IMR-90 (cell line): ENCODE data around the gene SLC24A3. TPM values are rescaled to one million over a fixed set of nuclear protein-coding genes. Genes with fewer than 3 reads are reported as not detected.

Experiments used
- ATAC-seq: fragments of 200-7000 bp; cut with Tn5 transposase; 2 replicates; pipeline ENCODE4 v1.9.1; 2020; ENCODE audit warnings: low read depth, mild to moderate bottlenecking, moderate library complexity
- BruUV-seq: library from RNA; stranded (reverse); fragments of 400-500 nt; replicated peaks from 2 replicates; lab custom pipeline; 2021; lab: Mats Ljungman, UMichigan
- CTCF ChIA-PET: fragments of 300-600 bp; formaldehyde crosslinking; extraction: SDS; loops from one replicate; lab custom pipeline; 2021; ENCODE audit warnings: antibody characterized with exemption; lab: Yijun Ruan, JAX
- POLR2A ChIA-PET: fragments of 300-600 bp; sonication (Branson Sonifier 250); formaldehyde crosslinking; loops from one replicate; lab custom pipeline; 2022; ENCODE audit warnings: antibody characterized with exemption; ENCODE audit not compliant: unreplicated experiment; lab: Charles Lee
- DNase-seq: peaks from one replicate; pipeline ENCODE4 v3.0.0; 2013
- H2AFZ ChIP-seq: replicated peaks from 2 replicates; pipeline ENCODE3; 2013; ENCODE audit warnings: low read length, mild to moderate bottlenecking; ENCODE audit not compliant: poor library complexity
- H2AK5ac ChIP-seq: 2 replicates; pipeline ENCODE4 v1.6.1; 2013; ENCODE audit warnings: low read depth, low read length, inconsistent platforms
- H2AK9ac ChIP-seq: replicated peaks from 2 replicates; pipeline ENCODE3; 2013; ENCODE audit warnings: mild to moderate bottlenecking, low read depth, low read length, moderate library complexity; ENCODE audit not compliant: poor library complexity
- H2BK120ac ChIP-seq: 2 replicates; pipeline ENCODE4 v1.6.1; 2013; ENCODE audit warnings: low read depth, low read length, inconsistent platforms
- H2BK15ac ChIP-seq: 3 replicates; pipeline ENCODE4 v1.6.1; 2013; ENCODE audit warnings: low read depth, low read length, inconsistent platforms
- H2BK20ac ChIP-seq: 2 replicates; pipeline ENCODE4 v1.6.1; 2013; ENCODE audit warnings: low read depth, mild to moderate bottlenecking, inconsistent platforms, low read length, moderate library complexity
- H2BK5ac ChIP-seq: 2 replicates; pipeline ENCODE4 v1.6.1; 2013; ENCODE audit warnings: mild to moderate bottlenecking, low read depth, low read length, inconsistent platforms; ENCODE audit not compliant: poor library complexity, severe bottlenecking
- H3K14ac ChIP-seq: replicated peaks from 2 replicates; pipeline ENCODE4 v1.6.1; 2013; ENCODE audit warnings: low read depth, low read length, inconsistent platforms
- H3K18ac ChIP-seq: 2 replicates; pipeline ENCODE4 v1.6.1; 2013; ENCODE audit warnings: low read depth, low read length, control low read depth
- H3K23ac ChIP-seq: 2 replicates; pipeline ENCODE4 v1.6.1; 2013; ENCODE audit warnings: low read depth, low read length, inconsistent platforms
- H3K27ac ChIP-seq: 2 replicates; pipeline ENCODE4 v1.5.1; 2013; ENCODE audit warnings: mild to moderate bottlenecking, control low read depth, low read length; ENCODE audit not compliant: insufficient read depth
- H3K27me3 ChIP-seq: 2 replicates; pipeline ENCODE4 v1.6.1; 2013; ENCODE audit warnings: low read length; ENCODE audit not compliant: control insufficient read depth, insufficient read depth
- H3K36me3 ChIP-seq: 2 replicates; pipeline ENCODE4 v1.6.1; 2013; ENCODE audit warnings: low read length, mixed read lengths; ENCODE audit not compliant: control insufficient read depth, insufficient read depth
- H3K4ac ChIP-seq: 2 replicates; pipeline ENCODE4 v1.6.1; 2013; ENCODE audit warnings: low read depth, low read length, inconsistent platforms
- H3K4me1 ChIP-seq: 2 replicates; pipeline ENCODE4 v1.6.1; 2013; ENCODE audit warnings: low read length, mixed read lengths; ENCODE audit not compliant: control insufficient read depth, insufficient read depth
- H3K4me2 ChIP-seq: 2 replicates; pipeline ENCODE4 v1.6.1; 2013; ENCODE audit warnings: low read depth, mild to moderate bottlenecking, control low read depth, low read length, moderate library complexity
- H3K4me3 ChIP-seq: 2 replicates; pipeline ENCODE4 v1.5.1; 2013; ENCODE audit warnings: low read depth, mild to moderate bottlenecking, control low read depth, low read length, moderate library complexity; ENCODE audit not compliant: insufficient read depth
- H3K56ac ChIP-seq: 2 replicates; pipeline ENCODE4 v1.6.1; 2013; ENCODE audit warnings: low read length, inconsistent platforms; ENCODE audit not compliant: insufficient read depth; ENCODE audit errors: extremely low read depth
- H3K79me1 ChIP-seq, 2 experiments: 2 replicates each; pipeline ENCODE4 v1.6.1; 2013; ENCODE audit warnings: low read length in 2 of 2, inconsistent platforms in 1 of 2, low read depth in 1 of 2
- H3K9ac ChIP-seq: 2 replicates; pipeline ENCODE4 v1.6.1; 2013; ENCODE audit warnings: low read depth, low read length, control low read depth
- H3K9me1 ChIP-seq: 2 replicates; pipeline ENCODE4 v1.6.1; 2013; ENCODE audit warnings: low read length, inconsistent platforms; ENCODE audit not compliant: insufficient read depth
- H3K9me3 ChIP-seq: 2 replicates; pipeline ENCODE4 v1.6.1; 2013; ENCODE audit warnings: low read length; ENCODE audit not compliant: control insufficient read depth, insufficient read depth
- H4K20me1 ChIP-seq: 2 replicates; pipeline ENCODE4 v1.6.1; 2013; ENCODE audit warnings: low read length, inconsistent platforms; ENCODE audit not compliant: insufficient read depth
- H4K5ac ChIP-seq: 2 replicates; pipeline ENCODE4 v1.6.1; 2013; ENCODE audit warnings: mild to moderate bottlenecking, low read depth, low read length, control low read depth
- H4K8ac ChIP-seq, 2 experiments: 2 replicates each; pipeline ENCODE4 v1.6.1; 2013; ENCODE audit warnings: low read depth in 2 of 2, low read length in 2 of 2, control low read depth in 1 of 2, inconsistent platforms in 1 of 2
- H4K91ac ChIP-seq: 2 replicates; pipeline ENCODE4 v1.6.1; 2013; ENCODE audit warnings: low read depth, low read length, inconsistent platforms; ENCODE audit not compliant: insufficient read depth
- FOS ChIP-seq: fragments of 150-350 bp; IDR thresholded peaks from 2 replicates; pipeline ENCODE4 v1.6.1; 2016; ENCODE audit warnings: low read depth, low read length
- NFE2L2 ChIP-seq: fragments of 150-350 bp; IDR thresholded peaks from 2 replicates; pipeline ENCODE4 v1.6.1; 2016; ENCODE audit warnings: low read depth, mild to moderate bottlenecking, low read length
- RFX5 ChIP-seq: IDR thresholded peaks from 2 replicates; pipeline ENCODE4 v1.8.0; 2012; ENCODE audit warnings: low read depth, mild to moderate bottlenecking, low read length, moderate library complexity
- USF2 ChIP-seq: fragments of 150-350 bp; IDR thresholded peaks from 2 replicates; pipeline ENCODE4 v1.6.1; 2017; ENCODE audit warnings: mild to moderate bottlenecking, antibody characterized with exemption, low read length, low read depth
- WGBS, 2 experiments: methylation state at CpG; one replicate each; pipeline versions ENCODE4 v1.1.5 to v1.1.7; 2013; ENCODE audit warnings: missing lambda C conversion rate in 2 of 2; ENCODE audit not compliant: insufficient read length in 1 of 2; ENCODE audit errors: extremely low coverage in 2 of 2; 5-methylcytosine and 5-hydroxymethylcytosine counted together
- dilution Hi-C: fragments of 300-500 bp; cut with HindIII; formaldehyde crosslinking; loops from one replicate; pipeline ENCODE4 v1.14.3; 2018; ENCODE audit warnings: low sequenced_read_pairs; ENCODE audit not compliant: unreplicated experiment
- in situ Hi-C: fragments of 300-500 bp; cut with MboI; formaldehyde crosslinking; loops from 3 replicates; pipeline ENCODE4 v1.14.3; 2019; ENCODE audit warnings: low sequenced_read_pairs, inconsistent platforms, mixed read lengths
- intact Hi-C: fragments of 100-400 bp; cut with micrococcal nuclease; formaldehyde crosslinking; loops from 2 replicates; pipeline ENCODE4 v1.10.0; 2022
- polyA plus RNA-seq, 3 experiments: library from polyadenylated mRNA; depleted of rRNA; stranded (reverse); fragments of >200 nt; gene quantifications; 2 replicates each; pipeline ENCODE4 v1.2.3, GENCODE V29; 2012; ENCODE audit warnings: low replicate concordance in 1 of 3
- total RNA-seq: library from RNA; depleted of rRNA; stranded (reverse); fragments of >200 nt; gene quantifications from 2 replicates; pipeline ENCODE4 v1.2.3, GENCODE V29; 2012

SLC24A3 gene
- total and polyA plus RNA-seq, 2 of the 4 experiments (the other 2 are of a cell fraction) = not detected

- Histone ChIP-seq H3K4me1 (no peaks in the 10 kb centered on the region), H2BK20ac (no peak overlapping the region), H3K9me1 (no peaks in the 10 kb centered on the region), H3K79me1 (no peaks in the 10 kb centered on the region), H3K27ac (no peak overlapping the region), H3K9me3 (no peaks in the 10 kb centered on the region; the same call in 1 of the 2 replicates), H4K20me1 (no peaks in the 10 kb centered on the region), H3K9ac (no peak overlapping the region), H4K91ac (no peak overlapping the region), H2AFZ (no peak overlapping the region), H4K5ac (no peak overlapping the region), H3K4me2 (no peak overlapping the region), H3K56ac (no peak overlapping the region), H3K23ac (no peak overlapping the region), H4K8ac (no peak overlapping the region), H2AK5ac (no peak overlapping the region), H2BK120ac (no peak overlapping the region), H3K4ac (no peak overlapping the region), H3K18ac (no peak overlapping the region), H3K36me3 (no peaks in the 10 kb centered on the region), H2AK9ac (no peak overlapping the region), H3K27me3 (no peaks in the 10 kb centered on the region), H2BK15ac (no peak overlapping the region), H3K14ac (no peak overlapping the region), H2BK5ac (no peak overlapping the region), H3K4me3 (no peak overlapping the region)
- ChIA-PET POLR2A (no interaction called here), CTCF (no interaction called here)
- dilution Hi-C loops (no loop called here), in situ Hi-C loops (no loop called here), intact Hi-C loops (no loop called here)
- DNase-seq = no peak
- no CpG with 5 or more reads among the region's 3 CpGs for WGBS, 2 experiments
- no peak for ATAC-seq
- BruUV-seq = no TSS peak
- TF ChIP-seq FOS = no peak
- TF ChIP-seq USF2 = no peak
- TF ChIP-seq RFX5 = no peak
- TF ChIP-seq NFE2L2 = no peak
These were observed 62.7 kb downstream of the SLC24A3 start for GRCh38 chr20:19275038-19275629.
